HCT116 (cell line): ENCODE data around the gene NFATC3. TPM values are rescaled to one million over a fixed set of nuclear protein-coding genes. Genes with fewer than 3 reads are reported as not detected.
A peak's percentile ranks its signal among the peaks of the same experiment; 100 is the strongest.

ENCODE experiments used
- ATAC-seq: fragments of 200-7000 bp; cut with Tn5 transposase; 2 replicates; pipeline ENCODE4 v1.9.1; 2020; ENCODE audit warnings: mild to moderate bottlenecking, moderate library complexity
- BruUV-seq: library from RNA; stranded (reverse); fragments of 400-500 nt; replicated peaks from 2 replicates; lab custom pipeline; 2021; lab: Mats Ljungman, UMichigan
- CTCF ChIA-PET: fragments of 300-600 bp; sonication (Branson Sonifier 250); formaldehyde crosslinking; loops from one replicate; lab custom pipeline; 2021; ENCODE audit warnings: antibody characterized with exemption; lab: Charles Lee
- POLR2A ChIA-PET: fragments of 300-600, 350-600 bp; sonication (Branson Sonifier 250); formaldehyde crosslinking; loops from one replicate; lab custom pipeline; 2021; ENCODE audit warnings: antibody characterized with exemption; lab: Charles Lee
- RAD21 ChIA-PET, 2 experiments: fragments of 300-600 bp; sonication (Branson Sonifier 250); formaldehyde crosslinking; loops; one replicate each; lab custom pipeline; 2023; ENCODE audit warnings: low total read pairs in 2 of 2; ENCODE audit not compliant: uncharacterized antibody in 2 of 2, unreplicated experiment in 2 of 2, low non-redundant PET in 1 of 2; lab: Charles Lee
- DNase-seq: peaks from one replicate; pipeline ENCODE4 v3.0.0-alpha.2; 2010; ENCODE audit warnings: low read depth, low spot score
- H2AFZ ChIP-seq: fragments of 200-600 bp; shearing (Covaris generic), sonication (generic); 2 replicates; pipeline ENCODE4 v1.6.1; 2017; ENCODE audit warnings: low read depth, mixed run types, mixed read lengths, antibody characterized with exemption, low read length; ENCODE audit not compliant: poor library complexity, severe bottlenecking
- H3K27ac ChIP-seq: 2 replicates; pipeline ENCODE4 v1.5.1; 2012; ENCODE audit warnings: low read depth, low read length
- H3K27me3 ChIP-seq: fragments of 200-600 bp; sonication (generic); 2 replicates; pipeline ENCODE4 v1.6.1; 2016; ENCODE audit warnings: mixed run types, low read length, mixed read lengths; ENCODE audit not compliant: insufficient read depth
- H3K36me3 ChIP-seq, 2 experiments: fragments of 200-500 bp in 1 of 2; fragments of 200-600 bp in 1 of 2; sonication (Bioruptor generic) in 1 of 2; sonication (generic) in 1 of 2; 2 replicates each; pipeline versions ENCODE4 v1.5.1 to v1.6.1; 2014 to 2016; ENCODE audit warnings: low read length in 2 of 2, inconsistent platforms in 1 of 2, mixed read lengths in 1 of 2, mixed run types in 1 of 2; ENCODE audit not compliant: insufficient read depth in 2 of 2, control insufficient read depth in 1 of 2
- H3K4me1 ChIP-seq, 2 experiments: fragments of 200-600 bp in 1 of 2; sonication (generic) in 1 of 2; 2 replicates each; pipeline versions ENCODE4 v1.5.1 to v1.6.1; 2012 to 2017; ENCODE audit warnings: low read length in 2 of 2, inconsistent platforms in 1 of 2, mild to moderate bottlenecking in 1 of 2, mixed read lengths in 1 of 2, mixed run types in 1 of 2, moderate library complexity in 1 of 2; ENCODE audit not compliant: insufficient read depth in 2 of 2, control insufficient read depth in 1 of 2
- H3K4me2 ChIP-seq: fragments of 200-600 bp; sonication (generic); 2 replicates; pipeline ENCODE4 v1.6.1; 2017; ENCODE audit warnings: mixed run types, low read length, mixed read lengths
- H3K4me3 ChIP-seq, 2 experiments: fragments of 200-600 bp in 1 of 2; sonication (generic) in 1 of 2; replicated peaks in 1 of 2; 2 replicates each; pipeline ENCODE4 v1.5.1; 2011 to 2016; ENCODE audit warnings: low read length in 2 of 2, control low read depth in 1 of 2, low read depth in 1 of 2, mild to moderate bottlenecking in 1 of 2, mixed read lengths in 1 of 2, mixed run types in 1 of 2
- H3K79me2 ChIP-seq: fragments of 200-600 bp; sonication (generic); 2 replicates; pipeline ENCODE4 v1.6.1; 2017; ENCODE audit warnings: mild to moderate bottlenecking, mixed run types, low read length, moderate library complexity, mixed read lengths; ENCODE audit not compliant: insufficient read depth
- H3K9ac ChIP-seq: fragments of 200-600 bp; sonication (generic); 2 replicates; pipeline ENCODE4 v1.6.1; 2016; ENCODE audit warnings: low read length, mixed read lengths
- H3K9me2 ChIP-seq: fragments of 200-600 bp; sonication (generic), shearing (Covaris generic); 2 replicates; pipeline ENCODE4 v1.6.1; 2017; ENCODE audit warnings: mixed run types, mild to moderate bottlenecking, moderate library complexity; ENCODE audit not compliant: insufficient read depth
- H3K9me3 ChIP-seq, 2 experiments: fragments of 200-500 bp in 1 of 2; fragments of 200-600 bp in 1 of 2; sonication (Bioruptor generic) in 1 of 2; sonication (generic) in 1 of 2; 2 replicates each; pipeline ENCODE4 v1.6.1; 2014 to 2017; ENCODE audit warnings: low read length in 2 of 2, mixed read lengths in 2 of 2, inconsistent platforms in 1 of 2, low read depth in 1 of 2, mild to moderate bottlenecking in 1 of 2, mixed run types in 1 of 2, moderate library complexity in 1 of 2; ENCODE audit not compliant: control insufficient read depth in 1 of 2, insufficient read depth in 1 of 2
- H4K20me1 ChIP-seq: fragments of 200-600 bp; sonication (generic), shearing (Covaris generic); 2 replicates; pipeline ENCODE4 v1.6.1; 2017; ENCODE audit warnings: mixed run types, mild to moderate bottlenecking, moderate library complexity; ENCODE audit not compliant: insufficient read depth
- CBX3 ChIP-seq: IDR thresholded peaks from 2 replicates; pipeline ENCODE4 v1.6.1; 2012; ENCODE audit warnings: low read depth
- CEBPB ChIP-seq: IDR thresholded peaks from 2 replicates; pipeline ENCODE4 v1.6.1; 2012; ENCODE audit warnings: low read depth
- CTCF ChIP-seq, 3 experiments: fragments of 200-600 bp in 1 of 3; sonication (generic) in 1 of 3; IDR thresholded peaks in 2 of 3; conservative IDR thresholded peaks in 1 of 3; 2 replicates each; pipeline ENCODE4 v1.5.1; 2012 to 2017; ENCODE audit warnings: low read depth in 2 of 3, low read length in 2 of 3, antibody characterized with exemption in 1 of 3, borderline replicate concordance in 1 of 3, control low read depth in 1 of 3, mild to moderate bottlenecking in 1 of 3, mixed read lengths in 1 of 3, mixed run types in 1 of 3, moderate library complexity in 1 of 3; ENCODE audit not compliant: insufficient read depth in 1 of 3
- EZH2phosphoT487 ChIP-seq: fragments of 200-600 bp; IDR thresholded peaks from 2 replicates; pipeline ENCODE4 v1.6.1; 2018; ENCODE audit warnings: antibody characterized with exemption, borderline replicate concordance
- JUND ChIP-seq: IDR thresholded peaks from 2 replicates; pipeline ENCODE4 v1.6.1; 2012
- MAX ChIP-seq: IDR thresholded peaks from 2 replicates; pipeline ENCODE4 v1.6.1; 2012
- RAD21 ChIP-seq: IDR thresholded peaks from 2 replicates; pipeline ENCODE4 v1.6.1; 2012; ENCODE audit warnings: low read depth, mild to moderate bottlenecking
- SRF ChIP-seq: IDR thresholded peaks from 2 replicates; pipeline ENCODE4 v1.6.1; 2012; ENCODE audit warnings: low read depth
- ZBTB33 ChIP-seq: IDR thresholded peaks from 2 replicates; pipeline ENCODE4 v1.6.1; 2011; ENCODE audit warnings: mild to moderate bottlenecking, low read length, moderate library complexity; ENCODE audit not compliant: insufficient replicate concordance; ENCODE audit errors: extremely low read depth
- intact Hi-C: fragments of 100-400 bp; cut with micrococcal nuclease; formaldehyde crosslinking; loops from 2 replicates; pipeline ENCODE4 v1.10.0; 2022
- total RNA-seq: library from RNA; stranded (reverse); gene quantifications from one replicate; pipeline ENCODE4 v1.2.1, GENCODE V29; 2021; ENCODE audit not compliant: unreplicated experiment

The NFATC3 gene
- total RNA-seq, 1 experiment from 2014 or later, result 25.6 TPM

- H3K4me3 ChIP-seq, result peak overlapping the region in 1 of 2 experiments; percentile 88; a peak in 2 of 4 replicates
These were observed 148.1 kb downstream of the NFATC3 start for GRCh38 chr16:68233085-68233834.

GRCh38 chr16:68233835-68234187, 148.6 kb downstream of the NFATC3 start:
- Histone ChIP-seq H3K4me3 (peak overlapping the region; percentile 56 to 88), H2AFZ (no peak overlapping the region)
- TF ChIP-seq EZH2phosphoT487 (no peak), CBX3 (no peak), SRF (no peak), JUND (no peak), ZBTB33 (no peak), CTCF (IDR thresholded peaks at IDR 0.05 in 2 of 3, conservative IDR thresholded peaks at IDR 0.05 in 1 of 3; ENCODE audit: borderline replicate concordance in 1 of 3, insufficient read depth in 1 of 3, low read depth in 2 of 3, low read length in 2 of 3) (no peak), MAX (no peak)
- TF ChIP-seq, all 23 proteins: peak for 0
- Histone ChIP-seq H3K36me3 (peaks cover 18 to 38% of the 10 kb centered on the region in 2 experiments; a peak in 3 of 4 replicates), H3K79me2 (peaks cover 43% of the 10 kb centered on the region), H3K27ac (peak overlapping the region; percentile 86), H3K27me3 (no peaks in the 10 kb centered on the region), H3K9me2 (no peaks in the 10 kb centered on the region), H3K4me2 (peak overlapping the region; percentile 97), H3K9ac (peak overlapping the region; percentile 98), H3K9me3 (no peaks in the 10 kb centered on the region), H4K20me1 (peaks cover 4% of the 10 kb centered on the region; the same call in 1 of the 2 replicates), H3K4me1 (peaks cover 29 to 42% of the 10 kb centered on the region in 2 experiments)
- no peak for DNase-seq
- ChIA-PET CTCF (interaction anchor here (1.0 kb wide), 1 partner anchor 140 kb away, joined by 5 read pairs; no protein-coding TSS in a partner anchor), POLR2A (no interaction called here), RAD21 (no interaction called here)
- BruUV-seq, result no TSS peak
- no peak for ATAC-seq
- intact Hi-C loops, result loop anchor here (2.0 to 10.0 kb wide), 2 partner anchors 77 to 709 kb away; partner anchors contain the start of genes PRMT7, RIPOR1 and SLC7A6OS

More at GRCh38 chr16:68233085-68233834, 148.1 kb downstream of the NFATC3 start:
- peak overlapping the region; percentile 97 for H3K4me2 ChIP-seq
- 0 out of 2 replicates have a peak overlapping the region, but pooled peaks have one; percentile 98 for H3K9ac ChIP-seq
- H4K20me1 ChIP-seq, result peaks cover 4% of the 10 kb centered on the region; the same call in 1 of the 2 replicates
- no peaks in the 10 kb centered on the region for H3K9me3 ChIP-seq
- TF ChIP-seq RAD21 (no peak), CEBPB (no peak)
- CTCF ChIA-PET, result interaction anchor here (0.6 kb wide), 1 partner anchor 9 kb away, joined by 4 read pairs; no protein-coding TSS in a partner anchor
- POLR2A ChIA-PET, result no interaction called here
- no peaks in the 10 kb centered on the region for H3K9me2 ChIP-seq
- H3K36me3 ChIP-seq, result peaks cover 18 to 42% of the 10 kb centered on the region in 2 experiments; a peak in 3 of 4 replicates
- BruUV-seq, result no TSS peak
- ATAC-seq, result no peak
- no peaks in the 10 kb centered on the region for H3K27me3 ChIP-seq
- no peak overlapping the region for H2AFZ ChIP-seq
- H3K4me1 ChIP-seq, result peaks cover 26 to 36% of the 10 kb centered on the region in 2 experiments
- no peak for DNase-seq
- intact Hi-C loops, result loop anchor here (10.0 kb wide), 1 partner anchor 708 kb away; the partner anchor contains the start of gene RIPOR1
- peaks cover 43% of the 10 kb centered on the region for H3K79me2 ChIP-seq
- RAD21 ChIA-PET, result no interaction called here
- H3K27ac ChIP-seq, result peak overlapping the region; percentile 86; the same call in 1 of the 2 replicates
